Measurements from ENCODE around the gene BOLL. TPM values are rescaled to one million over a fixed set of nuclear protein-coding genes. Genes with fewer than 3 reads are reported as not detected.

BOLL gene
- total RNA-seq, 1 experiment from 2014 or later, result not detected

GRCh38 chr2:197821550-197822289 is 36.6 kb upstream of the BOLL start:
- TF ChIP-seq CTCF (conservative IDR thresholded peaks at IDR 0.05), result no peak
- no peak overlapping the region for H2BK20ac ChIP-seq (ENCODE audit: low read depth, low read length, poor library complexity, severe bottlenecking)
- no peaks in the 10 kb centered on the region for H3K4me1 ChIP-seq (ENCODE audit: insufficient read depth, low read length)
- no peak overlapping the region for H3K27ac ChIP-seq (ENCODE audit: insufficient read length, low read depth, low read length)
- H3K18ac ChIP-seq (ENCODE audit: insufficient read length, low read depth, low read length), result no peak overlapping the region
- H3K4me2 ChIP-seq (ENCODE audit: insufficient read depth, insufficient read length, low read length), result no peak overlapping the region
- H3K4ac ChIP-seq (ENCODE audit: low read depth, low read length), result no peak overlapping the region
- H3K23me2 ChIP-seq (ENCODE audit: insufficient read length, low read depth, low read length, poor library complexity, severe bottlenecking), result no peaks in the 10 kb centered on the region
- no peak overlapping the region for H3K23ac ChIP-seq (ENCODE audit: insufficient read length, low read depth, low read length)
- no peaks in the 10 kb centered on the region for H3K79me2 ChIP-seq (ENCODE audit: insufficient read depth, low read length)
- Mint-ChIP-seq H3K36me3 (ENCODE audit: insufficient read depth in 1 of 3, low read depth in 3 of 3) (no peaks in the 10 kb centered on the region), H3K27ac (no peak overlapping the region), H3K9me3 (no peaks in the 10 kb centered on the region), H3K4me3 (no peak overlapping the region), H3K4me1 (peaks cover 0 to 3% of the 10 kb centered on the region in 2 experiments; a peak in 3 of 4 replicates), H3K27me3 (ENCODE audit: low read depth) (peaks cover 4% of the 10 kb centered on the region)
- H4K5ac ChIP-seq (ENCODE audit: insufficient read length, low read depth, low read length), result no peak overlapping the region
- no peaks in the 10 kb centered on the region for H3K27me3 ChIP-seq (ENCODE audit: insufficient read depth, low read length)
- no peaks in the 10 kb centered on the region for H4K20me1 ChIP-seq (ENCODE audit: control insufficient read depth, insufficient read depth, insufficient read length)
- no peaks in the 10 kb centered on the region for H3K79me1 ChIP-seq (ENCODE audit: insufficient read depth, low read depth, low read length, poor library complexity, severe bottlenecking)
- H2AFZ ChIP-seq (ENCODE audit: low read length), result no peak overlapping the region
- no peak overlapping the region for H4K8ac ChIP-seq (replicated peaks; ENCODE audit: insufficient read length, low read depth, low read length)
- no peak overlapping the region for H4K91ac ChIP-seq (ENCODE audit: insufficient read length, low read depth, low read length)
- H2BK5ac ChIP-seq (ENCODE audit: insufficient read length, low read length), result no peak overlapping the region
- no peak for DNase-seq
- no peak overlapping the region for H2BK12ac ChIP-seq (ENCODE audit: insufficient read length, low read depth, low read length)
- no CpG with 5 or more reads among the region's 2 CpGs for WGBS (ENCODE audit: extremely low coverage, insufficient read length, low lambda C conversion rate)
- no peaks in the 10 kb centered on the region for H3K9me3 ChIP-seq (ENCODE audit: control insufficient read depth, low read depth, low read length)
- H2AK5ac ChIP-seq (ENCODE audit: insufficient read length, low read length), result no peak overlapping the region
- H2BK15ac ChIP-seq (ENCODE audit: low read depth, low read length), result no peak overlapping the region
- no peak overlapping the region for H3K14ac ChIP-seq (ENCODE audit: insufficient read depth, low read length)
- no peak overlapping the region for H2BK120ac ChIP-seq (ENCODE audit: low read depth, low read length, poor library complexity, severe bottlenecking)
- H3K56ac ChIP-seq (ENCODE audit: insufficient read length, low read depth, low read length), result no peak overlapping the region
- no peak overlapping the region for H3T11ph ChIP-seq (ENCODE audit: low read length)
- no peak overlapping the region for H3K9ac ChIP-seq (ENCODE audit: extremely low read depth, insufficient read length, low read length)

Measured in H9 (cell line).